DOHH2 (cell line): Measurements from ENCODE around the gene GCH1.

ENCODE experiments used
- H3F3A ChIP-seq: fragments of 200-600 bp; sonication (generic), shearing (Covaris generic); 2 replicates; pipeline ENCODE4 v1.6.0; 2016; ENCODE audit warnings: antibody characterized with exemption, mild to moderate bottlenecking; ENCODE audit not compliant: control insufficient read depth, insufficient read depth
- H3K27ac ChIP-seq: fragments of 200-600 bp; sonication (generic); 2 replicates; pipeline ENCODE4 v1.5.1; 2014; ENCODE audit warnings: low read depth, mild to moderate bottlenecking, low read length, moderate library complexity
- H3K27me3 ChIP-seq: fragments of 200-600 bp; sonication (generic); 2 replicates; pipeline ENCODE4 v1.6.1; 2014; ENCODE audit warnings: mild to moderate bottlenecking, low read length, mixed read lengths; ENCODE audit not compliant: control insufficient read depth
- H3K36me3 ChIP-seq: fragments of 200-600 bp; sonication (generic); 2 replicates; pipeline ENCODE4 v1.6.1; 2014; ENCODE audit warnings: mild to moderate bottlenecking, low read length, moderate library complexity, mixed read lengths; ENCODE audit not compliant: control insufficient read depth
- H3K4me1 ChIP-seq: fragments of 200-600 bp; sonication (generic); 2 replicates; pipeline ENCODE4 v1.6.1; 2014; ENCODE audit warnings: mild to moderate bottlenecking, low read length, mixed read lengths; ENCODE audit not compliant: control insufficient read depth
- H3K4me2 ChIP-seq: fragments of 200-600 bp; sonication (generic); 2 replicates; pipeline ENCODE4 v1.6.0; 2014; ENCODE audit warnings: mild to moderate bottlenecking, low read length, moderate library complexity
- H3K4me3 ChIP-seq: fragments of 200-600 bp; sonication (generic); 2 replicates; pipeline ENCODE4 v1.5.1; 2014; ENCODE audit warnings: mild to moderate bottlenecking, low read length, mixed read lengths
- H3K79me2 ChIP-seq: fragments of 200-600 bp; sonication (generic); 2 replicates; pipeline ENCODE4 v1.6.1; 2014; ENCODE audit warnings: mild to moderate bottlenecking, low read length, mixed read lengths; ENCODE audit not compliant: control insufficient read depth
- H3K9me2 ChIP-seq: fragments of 200-600 bp; sonication (generic); replicated peaks from 2 replicates; pipeline ENCODE4 v1.6.1; 2014; ENCODE audit warnings: mild to moderate bottlenecking, low read length, mixed read lengths; ENCODE audit not compliant: control insufficient read depth
- H3K9me3 ChIP-seq: fragments of 200-600 bp; sonication (generic); 2 replicates; pipeline ENCODE4 v1.6.1; 2014; ENCODE audit warnings: antibody characterized with exemption, low read length, mixed read lengths; ENCODE audit not compliant: control insufficient read depth, insufficient read depth
- H4K20me1 ChIP-seq: fragments of 200-600 bp; sonication (generic); 2 replicates; pipeline ENCODE4 v1.6.0; 2014; ENCODE audit warnings: low read depth, mild to moderate bottlenecking, antibody characterized with exemption, low read length, moderate library complexity; ENCODE audit not compliant: control insufficient read depth, insufficient read depth
- EZH2phosphoT487 ChIP-seq: fragments of 200-600 bp; sonication (generic); IDR thresholded peaks from 2 replicates; pipeline ENCODE4 v1.6.1; 2017; ENCODE audit warnings: borderline replicate concordance, mild to moderate bottlenecking, antibody characterized with exemption, low read length, moderate library complexity, mixed read lengths
- TF ChIP-seq, protein P1 (sequence below): fragments of 200-600 bp; sonication (generic); IDR thresholded peaks from one replicate; pipeline ENCODE4 v1.5.1; 2014; ENCODE audit warnings: antibody characterized with exemption, mild to moderate bottlenecking, low read depth, low read length; ENCODE audit not compliant: poor library complexity, severe bottlenecking

The GCH1 gene

DNA sequence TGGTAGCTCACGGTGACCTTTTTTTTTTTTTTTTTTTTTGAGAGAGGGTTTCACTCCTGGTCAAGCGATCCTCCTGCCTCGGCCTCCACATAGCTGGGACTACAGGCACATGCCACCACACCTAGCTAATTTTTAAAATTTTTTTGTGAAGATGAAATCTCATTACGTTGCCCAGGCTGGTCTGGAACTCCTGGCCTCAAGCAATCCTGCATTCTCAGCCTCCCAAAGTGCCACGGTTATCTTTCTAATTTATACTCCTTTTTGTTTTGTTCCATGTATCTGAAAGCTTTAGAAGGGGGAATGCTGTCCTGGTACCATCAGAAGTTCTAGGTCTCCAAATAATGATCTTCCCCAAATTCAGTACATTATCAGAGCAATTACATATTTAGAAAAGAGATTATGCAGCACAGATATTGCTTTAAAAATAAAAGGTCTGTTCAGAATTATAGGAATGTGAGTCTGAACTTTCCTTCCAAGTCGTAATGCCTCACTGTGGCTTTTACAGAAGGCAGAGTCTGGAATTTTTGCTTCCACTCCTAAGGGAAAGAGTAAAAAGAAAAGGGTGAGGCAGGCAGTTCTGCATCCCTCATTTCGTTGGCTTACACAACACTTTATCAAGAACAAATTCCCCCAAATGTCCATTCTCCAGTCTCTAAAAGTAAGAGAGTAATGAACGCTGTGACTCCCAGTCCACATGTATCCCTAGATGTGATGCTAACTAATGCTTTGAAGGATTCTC is 73.0 kb downstream of the GCH1 start:
- Histone ChIP-seq H3F3A (no peaks in the 10 kb centered on the region), H3K9me3 (no peaks in the 10 kb centered on the region), H3K9me2 (no peaks in the 10 kb centered on the region), H3K36me3 (no peaks in the 10 kb centered on the region), H3K27ac (no peak overlapping the region), H3K79me2 (no peaks in the 10 kb centered on the region), H3K4me1 (peaks cover 25% of the 10 kb centered on the region), H3K4me3 (no peak overlapping the region), H3K27me3 (no peaks in the 10 kb centered on the region), H4K20me1 (no peaks in the 10 kb centered on the region), H3K4me2 (no peak overlapping the region)
- TF ChIP-seq EZH2phosphoT487: no peak
- TF ChIP-seq, protein P1, sequence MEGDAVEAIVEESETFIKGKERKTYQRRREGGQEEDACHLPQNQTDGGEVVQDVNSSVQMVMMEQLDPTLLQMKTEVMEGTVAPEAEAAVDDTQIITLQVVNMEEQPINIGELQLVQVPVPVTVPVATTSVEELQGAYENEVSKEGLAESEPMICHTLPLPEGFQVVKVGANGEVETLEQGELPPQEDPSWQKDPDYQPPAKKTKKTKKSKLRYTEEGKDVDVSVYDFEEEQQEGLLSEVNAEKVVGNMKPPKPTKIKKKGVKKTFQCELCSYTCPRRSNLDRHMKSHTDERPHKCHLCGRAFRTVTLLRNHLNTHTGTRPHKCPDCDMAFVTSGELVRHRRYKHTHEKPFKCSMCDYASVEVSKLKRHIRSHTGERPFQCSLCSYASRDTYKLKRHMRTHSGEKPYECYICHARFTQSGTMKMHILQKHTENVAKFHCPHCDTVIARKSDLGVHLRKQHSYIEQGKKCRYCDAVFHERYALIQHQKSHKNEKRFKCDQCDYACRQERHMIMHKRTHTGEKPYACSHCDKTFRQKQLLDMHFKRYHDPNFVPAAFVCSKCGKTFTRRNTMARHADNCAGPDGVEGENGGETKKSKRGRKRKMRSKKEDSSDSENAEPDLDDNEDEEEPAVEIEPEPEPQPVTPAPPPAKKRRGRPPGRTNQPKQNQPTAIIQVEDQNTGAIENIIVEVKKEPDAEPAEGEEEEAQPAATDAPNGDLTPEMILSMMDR: no peak

DNA sequence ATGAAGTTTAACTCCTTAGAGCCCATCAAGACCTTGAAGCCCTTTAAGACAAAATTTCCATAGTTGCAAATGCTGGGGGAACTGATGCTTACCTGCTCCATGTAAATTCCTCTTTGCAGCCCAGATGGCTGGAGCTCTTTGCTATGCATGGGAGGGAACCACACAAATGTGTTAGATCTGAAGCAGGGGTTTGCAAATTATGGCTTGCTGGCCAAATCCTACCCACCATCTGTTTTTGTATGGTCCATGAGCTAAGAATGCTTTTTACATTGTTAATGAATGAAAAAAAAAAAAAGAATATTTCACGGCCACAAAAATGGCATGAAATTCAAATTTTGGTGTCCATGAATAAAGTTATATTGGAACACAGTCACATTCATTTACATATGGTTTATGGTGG is 74.6 kb downstream of the GCH1 start:
- Histone ChIP-seq H3K36me3 (no peaks in the 10 kb centered on the region), H3K9me3 (peaks cover 7% of the 10 kb centered on the region; the same call in 1 of the 2 replicates), H3F3A (no peaks in the 10 kb centered on the region), H3K79me2 (no peaks in the 10 kb centered on the region), H3K4me3 (no peak overlapping the region), H3K27ac (no peak overlapping the region), H3K4me2 (no peak overlapping the region), H4K20me1 (no peaks in the 10 kb centered on the region), H3K27me3 (no peaks in the 10 kb centered on the region), H3K4me1 (peaks cover 25% of the 10 kb centered on the region), H3K9me2 (no peaks in the 10 kb centered on the region)
- no peak for TF ChIP-seq EZH2phosphoT487
- TF ChIP-seq, protein P1: no peak

DNA sequence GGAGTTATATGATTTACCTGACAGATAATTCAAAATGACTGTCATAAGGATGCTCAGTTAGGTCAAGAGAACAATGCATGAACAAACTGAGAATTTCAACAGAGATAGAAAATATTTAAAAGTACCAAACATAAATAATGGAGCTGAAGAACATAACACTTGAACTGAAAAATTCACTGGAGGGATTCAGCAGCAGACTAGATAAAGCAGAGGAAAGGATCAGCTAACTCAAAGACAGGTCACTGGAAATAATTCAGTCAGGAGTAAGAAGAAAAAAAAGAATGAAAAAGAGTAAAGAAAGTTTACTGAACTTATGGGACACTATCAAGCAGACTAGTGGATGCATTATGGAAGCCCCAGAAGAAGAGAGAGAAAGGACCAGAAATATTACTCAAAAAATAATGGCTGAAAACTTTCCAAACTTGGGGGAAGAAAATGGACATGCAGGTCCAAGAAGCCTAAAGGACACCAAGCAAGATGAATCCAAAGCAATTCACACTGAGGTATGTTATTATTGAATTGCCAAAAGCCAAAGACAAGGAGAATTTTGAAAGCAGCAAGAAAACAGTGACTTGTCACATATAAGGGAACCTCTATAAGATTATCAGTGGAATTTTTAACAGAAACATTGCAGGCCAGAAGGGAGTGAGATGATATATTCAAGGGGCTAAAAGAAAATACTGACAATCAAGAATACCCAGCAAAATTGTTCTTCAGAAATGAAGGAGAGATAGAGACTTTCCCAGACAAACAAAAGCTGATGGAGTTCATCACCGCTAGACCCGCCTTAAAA is 78.7 kb downstream of the GCH1 start:
- peaks cover 15% of the 10 kb centered on the region for H3K4me1 ChIP-seq
- H3K36me3 ChIP-seq: no peaks in the 10 kb centered on the region
- no peak overlapping the region for H3K4me3 ChIP-seq
- H3K27me3 ChIP-seq: no peaks in the 10 kb centered on the region
- H3K79me2 ChIP-seq: no peaks in the 10 kb centered on the region
- no peak overlapping the region for H3K4me2 ChIP-seq
- no peak overlapping the region for H3K27ac ChIP-seq
- H4K20me1 ChIP-seq: no peaks in the 10 kb centered on the region
- H3K9me3 ChIP-seq: peaks cover 7% of the 10 kb centered on the region; the same call in 1 of the 2 replicates
- TF ChIP-seq EZH2phosphoT487: no peak
- no peaks in the 10 kb centered on the region for H3K9me2 ChIP-seq
- H3F3A ChIP-seq: no peaks in the 10 kb centered on the region

DNA sequence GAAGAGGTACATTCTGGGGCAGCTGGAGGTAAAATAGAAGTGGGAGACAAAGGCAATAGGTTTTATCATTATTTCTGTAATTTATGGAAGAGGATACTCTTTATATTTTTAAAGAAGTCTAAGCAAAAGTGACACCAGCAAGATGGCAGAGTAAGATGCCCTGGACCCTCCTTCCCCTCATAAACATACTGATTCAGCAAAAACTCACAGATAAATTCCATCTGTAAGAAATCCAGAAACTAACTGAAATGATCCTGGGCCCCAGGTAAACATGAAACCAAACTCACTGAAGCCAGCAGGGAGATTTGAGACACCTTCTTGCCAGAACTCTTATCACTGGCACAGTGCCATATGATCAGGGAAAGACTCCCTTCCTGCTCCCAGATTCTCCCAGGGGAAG is 79.9 kb downstream of the GCH1 start:
- Histone ChIP-seq H3K36me3 (no peaks in the 10 kb centered on the region), H3K9me3 (peaks cover 7% of the 10 kb centered on the region; the same call in 1 of the 2 replicates), H3K9me2 (no peaks in the 10 kb centered on the region), H3K27ac (no peak overlapping the region), H3K4me1 (peaks cover 3% of the 10 kb centered on the region), H3K27me3 (no peaks in the 10 kb centered on the region), H3K4me2 (no peak overlapping the region), H4K20me1 (no peaks in the 10 kb centered on the region), H3K4me3 (no peak overlapping the region), H3K79me2 (no peaks in the 10 kb centered on the region), H3F3A (no peaks in the 10 kb centered on the region)
- TF ChIP-seq, protein P1: no peak
- no peak for TF ChIP-seq EZH2phosphoT487
